B cell (primary cell): Measurements from ENCODE around the gene FHDC1. TPM values are rescaled to one million over a fixed set of nuclear protein-coding genes. Genes with fewer than 3 reads are reported as not detected.

Experiments
- ATAC-seq: fragments of 200-7000 bp; cut with Tn5 transposase; one replicate; pipeline ENCODE4 v1.10.0; 2021; ENCODE audit warnings: low read depth, mild to moderate bottlenecking, moderate number of reproducible peaks, moderate library complexity
- CTCF ChIA-PET: fragments of 350-600 bp; sonication (Branson Sonifier 250); formaldehyde crosslinking; loops from one replicate; lab custom pipeline; 2021; ENCODE audit warnings: antibody characterized with exemption, inconsistent platforms; lab: Charles Lee
- POLR2A ChIA-PET: fragments of 350-600 bp; sonication (Branson Sonifier 250); formaldehyde crosslinking; loops from one replicate; lab custom pipeline; 2021; ENCODE audit warnings: antibody characterized with exemption; lab: Charles Lee
- DNase-seq: peaks from one replicate; pipeline ENCODE4 v3.0.0; 2013
- H2AFZ ChIP-seq: 2 replicates; pipeline ENCODE4 v1.6.1; 2012; ENCODE audit warnings: mild to moderate bottlenecking, low read depth, low read length; ENCODE audit not compliant: insufficient read depth, poor library complexity, severe bottlenecking
- H3K27ac ChIP-seq, 2 donors: 1 replicate in 1 of 2; 2 replicates in 1 of 2; pipeline ENCODE4 v1.5.1; 2012 to 2013; ENCODE audit warnings: low read length in 2 of 2, mild to moderate bottlenecking in 2 of 2, moderate library complexity in 1 of 2
- H3K27me3 ChIP-seq, 4 experiments: fragments of 200-600 bp in 1 of 4; sonication (generic) in 1 of 4; replicated peaks in 1 of 4; 1 replicate in 2 of 4; 2 replicates in 2 of 4; pipeline versions ENCODE4 v1.6.1 to v1.7.0; 2013 to 2016; ENCODE audit warnings: low read length in 3 of 4, mild to moderate bottlenecking in 2 of 4, mixed read lengths in 1 of 4, moderate library complexity in 1 of 4; ENCODE audit not compliant: insufficient read depth in 4 of 4, control insufficient read depth in 3 of 4; ENCODE audit errors: control extremely low read depth in 1 of 4
- H3K36me3 ChIP-seq, 2 experiments: replicated peaks in 1 of 2; 1 replicate in 1 of 2; 2 replicates in 1 of 2; pipeline versions ENCODE4 v1.6.1 to v1.7.1; 2013; ENCODE audit warnings: low read length in 1 of 2; ENCODE audit not compliant: insufficient read depth in 2 of 2, control insufficient read depth in 1 of 2; ENCODE audit errors: control extremely low read depth in 1 of 2, extremely low read depth in 1 of 2
- H3K4me1 ChIP-seq, 2 donors: fragments of 200-600 bp in 1 of 2; sonication (generic) in 1 of 2; 1 replicate in 1 of 2; 2 replicates in 1 of 2; pipeline versions ENCODE4 v1.5.1 to v1.6.1; 2013 to 2017; ENCODE audit warnings: low read length in 2 of 2; ENCODE audit not compliant: control insufficient read depth in 2 of 2, insufficient read depth in 2 of 2
- H3K4me2 ChIP-seq: replicated peaks from 2 replicates; pipeline ENCODE3; 2012; ENCODE audit warnings: mild to moderate bottlenecking, low read depth, low read length; ENCODE audit not compliant: poor library complexity, severe bottlenecking
- H3K4me3 ChIP-seq, 5 experiments: fragments of 200-600 bp in 1 of 5; sonication (generic) in 1 of 5; 1 replicate in 3 of 5; 2 replicates in 2 of 5; pipeline versions ENCODE4 v1.5.1 to v1.7.0; 2011 to 2016; ENCODE audit warnings: low read length in 4 of 5, mild to moderate bottlenecking in 4 of 5, low read depth in 2 of 5, control low read depth in 1 of 5, moderate library complexity in 1 of 5; ENCODE audit not compliant: insufficient read depth in 1 of 5; ENCODE audit errors: control extremely low read depth in 1 of 5, extremely low read depth in 1 of 5
- H3K79me2 ChIP-seq: fragments of 200-600 bp; sonication (generic); one replicate; pipeline ENCODE4 v1.6.0; 2016; ENCODE audit warnings: low read length; ENCODE audit not compliant: control insufficient read depth, insufficient read depth
- H3K9ac ChIP-seq: fragments of 200-600 bp; sonication (generic); 2 replicates; pipeline ENCODE4 v1.6.1; 2017; ENCODE audit warnings: mild to moderate bottlenecking, low read length, moderate library complexity
- H3K9me3 ChIP-seq, 3 donors: one replicate each; pipeline versions ENCODE4 v1.6.1 to v1.7.1; 2013; ENCODE audit warnings: low read length in 2 of 3; ENCODE audit not compliant: control insufficient read depth in 2 of 3, insufficient read depth in 1 of 3; ENCODE audit errors: control extremely low read depth in 1 of 3
- H4K20me1 ChIP-seq: 2 replicates; pipeline ENCODE4 v1.6.0; 2012; ENCODE audit warnings: mild to moderate bottlenecking, low read length; ENCODE audit not compliant: insufficient read depth, control insufficient read depth, poor library complexity, severe bottlenecking
- H3K27ac Mint-ChIP-seq: one replicate; pipeline ENCODE4 v1.8.0; 2021; ENCODE audit warnings: mixed read lengths
- H3K27me3 Mint-ChIP-seq: one replicate; pipeline ENCODE4 v1.8.0; 2021; ENCODE audit warnings: mixed read lengths
- H3K4me1 Mint-ChIP-seq: one replicate; pipeline ENCODE4 v1.8.0; 2021; ENCODE audit warnings: mixed read lengths
- H3K4me3 Mint-ChIP-seq: one replicate; pipeline ENCODE4 v1.8.0; 2021; ENCODE audit warnings: mixed read lengths
- H3K9me3 Mint-ChIP-seq: one replicate; pipeline ENCODE4 v1.8.0; 2022; ENCODE audit warnings: mixed read lengths; ENCODE audit not compliant: insufficient read depth
- CTCF ChIP-seq: fragments of 200-600 bp; IDR thresholded peaks from one replicate; pipeline ENCODE4 v1.8.0; 2022; ENCODE audit warnings: antibody characterized with exemption, mild to moderate bottlenecking
- EZH2 ChIP-seq: IDR thresholded peaks from 2 replicates; pipeline ENCODE4 v1.6.1; 2012; ENCODE audit warnings: borderline replicate concordance, low read depth, mild to moderate bottlenecking, moderate library complexity, low read length; ENCODE audit not compliant: insufficient read depth, poor library complexity, severe bottlenecking
- WGBS: methylation state at CpG from one replicate; pipeline ENCODE4 v1.1.5; 2013; ENCODE audit warnings: missing lambda C conversion rate; ENCODE audit not compliant: insufficient coverage; 5-methylcytosine and 5-hydroxymethylcytosine counted together
- intact Hi-C: fragments of 100-400 bp; cut with micrococcal nuclease; formaldehyde crosslinking; loops from one replicate; pipeline ENCODE4 v1.10.0; 2022
- polyA plus RNA-seq: library from polyadenylated mRNA; depleted of rRNA; stranded (reverse); fragments of >200 nt; gene quantifications from 2 replicates; pipeline ENCODE4 v1.2.3, GENCODE V29; 2012
- total RNA-seq, 2 donors: library from RNA; stranded (reverse); fragments of 120-200 nt in 1 of 2; gene quantifications; 1 replicate in 1 of 2; 2 replicates in 1 of 2; pipeline versions ENCODE4 v1.2.3 to v1.2.4, GENCODE V29; 2013 to 2022

Gene FHDC1
- total and polyA plus RNA-seq, 2 donors (not counting 1 experiment from before 2014, with no cell fraction given): 0.13 to 0.57 TPM

GRCh38 chr4:152944666-152945320, 8.7 kb downstream of the FHDC1 start:
- no peak overlapping the region for H2AFZ ChIP-seq
- DNase-seq: no peak
- peaks cover 36% of the 10 kb centered on the region for H3K27me3 Mint-ChIP-seq
- H3K4me1 Mint-ChIP-seq: no peaks in the 10 kb centered on the region
- H3K4me3 Mint-ChIP-seq: no peak overlapping the region
- no peaks in the 10 kb centered on the region for H3K4me1 ChIP-seq
- no peaks in the 10 kb centered on the region for H3K9me3 ChIP-seq
- H3K79me2 ChIP-seq: no peaks in the 10 kb centered on the region
- no peak overlapping the region for H3K4me2 ChIP-seq
- TF ChIP-seq EZH2 (no peak), CTCF (no peak)
- peaks cover 0 to 4% (median 3%) of the 10 kb centered on the region in 4 experiments for H3K27me3 ChIP-seq
- H3K9ac ChIP-seq: no peak overlapping the region
- no peak overlapping the region for H3K27ac Mint-ChIP-seq
- no peaks in the 10 kb centered on the region for H3K9me3 Mint-ChIP-seq
- ChIA-PET POLR2A (no interaction called here), CTCF (no interaction called here)
- intact Hi-C loops: no loop called here
- no peak for ATAC-seq
- no peaks in the 10 kb centered on the region for H4K20me1 ChIP-seq
- no peak overlapping the region for H3K27ac ChIP-seq
- no peaks in the 10 kb centered on the region for H3K36me3 ChIP-seq
- WGBS: 100% methylated on average over 2 of the region's 4 CpGs
- no peak overlapping the region for H3K4me3 ChIP-seq

- H3K4me3 ChIP-seq: no peak overlapping the region
- H3K4me2 ChIP-seq: no peak overlapping the region
- no peaks in the 10 kb centered on the region for H3K9me3 Mint-ChIP-seq
- no peaks in the 10 kb centered on the region for H3K79me2 ChIP-seq
- no peak for DNase-seq
- ChIA-PET POLR2A (no interaction called here), CTCF (no interaction called here)
- H3K4me1 ChIP-seq: no peaks in the 10 kb centered on the region
- H3K4me1 Mint-ChIP-seq: no peaks in the 10 kb centered on the region
- H3K4me3 Mint-ChIP-seq: no peak overlapping the region
- no peak overlapping the region for H3K27ac ChIP-seq
- intact Hi-C loops: no loop called here
- H4K20me1 ChIP-seq: no peaks in the 10 kb centered on the region
- H3K9ac ChIP-seq: no peak overlapping the region
- ATAC-seq: no peak
- TF ChIP-seq EZH2: no peak
- TF ChIP-seq CTCF: no peak
- no peaks in the 10 kb centered on the region for H3K9me3 ChIP-seq
- WGBS: 100% methylated on average over 5 of the region's 9 CpGs
- no peak overlapping the region for H2AFZ ChIP-seq
- peaks cover 35% of the 10 kb centered on the region for H3K27me3 Mint-ChIP-seq
- H3K36me3 ChIP-seq: no peaks in the 10 kb centered on the region
- no peak overlapping the region for H3K27ac Mint-ChIP-seq
- peaks cover 0 to 10% (median 3%) of the 10 kb centered on the region in 4 experiments for H3K27me3 ChIP-seq
Observed at GRCh38 chr4:152945639-152946038, 9.5 kb downstream of the FHDC1 start.
